Upper lobe of left lung (tissue), 4 donors: ENCODE measurements around the gene NCOR2.

Experiments used
- POLR2A ChIP-seq, 4 donors: fragments of 450-650 bp; IDR thresholded peaks; one replicate each; pipeline ENCODE4 v1.5.1; 2016 to 2017; ENCODE audit warnings: antibody characterized with exemption in 4 of 4, mild to moderate bottlenecking in 2 of 4
- TF ChIP-seq, protein P1 (sequence below), 6 experiments: fragments of 450-650 bp in 4 of 6; fragments of 200-600 bp in 2 of 6; sonication (generic) in 2 of 6; IDR thresholded peaks; one replicate each; pipeline ENCODE4 v1.5.1; 2016 to 2019; ENCODE audit warnings: antibody characterized with exemption in 6 of 6

GRCh38 chr12:124544983-124545382 is 22.4 kb downstream of the NCOR2 start:
- TF ChIP-seq POLR2A (IDR thresholded peaks at IDR 0.05) = no peak
- TF ChIP-seq, protein P1, sequence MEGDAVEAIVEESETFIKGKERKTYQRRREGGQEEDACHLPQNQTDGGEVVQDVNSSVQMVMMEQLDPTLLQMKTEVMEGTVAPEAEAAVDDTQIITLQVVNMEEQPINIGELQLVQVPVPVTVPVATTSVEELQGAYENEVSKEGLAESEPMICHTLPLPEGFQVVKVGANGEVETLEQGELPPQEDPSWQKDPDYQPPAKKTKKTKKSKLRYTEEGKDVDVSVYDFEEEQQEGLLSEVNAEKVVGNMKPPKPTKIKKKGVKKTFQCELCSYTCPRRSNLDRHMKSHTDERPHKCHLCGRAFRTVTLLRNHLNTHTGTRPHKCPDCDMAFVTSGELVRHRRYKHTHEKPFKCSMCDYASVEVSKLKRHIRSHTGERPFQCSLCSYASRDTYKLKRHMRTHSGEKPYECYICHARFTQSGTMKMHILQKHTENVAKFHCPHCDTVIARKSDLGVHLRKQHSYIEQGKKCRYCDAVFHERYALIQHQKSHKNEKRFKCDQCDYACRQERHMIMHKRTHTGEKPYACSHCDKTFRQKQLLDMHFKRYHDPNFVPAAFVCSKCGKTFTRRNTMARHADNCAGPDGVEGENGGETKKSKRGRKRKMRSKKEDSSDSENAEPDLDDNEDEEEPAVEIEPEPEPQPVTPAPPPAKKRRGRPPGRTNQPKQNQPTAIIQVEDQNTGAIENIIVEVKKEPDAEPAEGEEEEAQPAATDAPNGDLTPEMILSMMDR (IDR thresholded peaks at IDR 0.05) = no peak
